ENCODE measurements around the gene ALDH5A1. TPM values are rescaled to one million over a fixed set of nuclear protein-coding genes. Genes with fewer than 3 reads are reported as not detected.

Gene ALDH5A1
- total and polyA plus RNA-seq, 11 donors = 3.0 to 35.5 (median 19.7) TPM

- ATAC-seq = no peak
- no peak overlapping the region for H3K27ac ChIP-seq
- H3K9me3 ChIP-seq = no peaks in the 10 kb centered on the region
- no peaks in the 10 kb centered on the region for H3K36me3 ChIP-seq
- no peak for DNase-seq
- intact Hi-C loops (cut with DNase I) = no loop called here
- H3K4me3 ChIP-seq = no peak overlapping the region
- TF ChIP-seq POLR2A (IDR thresholded peaks at IDR 0.05) = no peak
- TF ChIP-seq, protein P1, sequence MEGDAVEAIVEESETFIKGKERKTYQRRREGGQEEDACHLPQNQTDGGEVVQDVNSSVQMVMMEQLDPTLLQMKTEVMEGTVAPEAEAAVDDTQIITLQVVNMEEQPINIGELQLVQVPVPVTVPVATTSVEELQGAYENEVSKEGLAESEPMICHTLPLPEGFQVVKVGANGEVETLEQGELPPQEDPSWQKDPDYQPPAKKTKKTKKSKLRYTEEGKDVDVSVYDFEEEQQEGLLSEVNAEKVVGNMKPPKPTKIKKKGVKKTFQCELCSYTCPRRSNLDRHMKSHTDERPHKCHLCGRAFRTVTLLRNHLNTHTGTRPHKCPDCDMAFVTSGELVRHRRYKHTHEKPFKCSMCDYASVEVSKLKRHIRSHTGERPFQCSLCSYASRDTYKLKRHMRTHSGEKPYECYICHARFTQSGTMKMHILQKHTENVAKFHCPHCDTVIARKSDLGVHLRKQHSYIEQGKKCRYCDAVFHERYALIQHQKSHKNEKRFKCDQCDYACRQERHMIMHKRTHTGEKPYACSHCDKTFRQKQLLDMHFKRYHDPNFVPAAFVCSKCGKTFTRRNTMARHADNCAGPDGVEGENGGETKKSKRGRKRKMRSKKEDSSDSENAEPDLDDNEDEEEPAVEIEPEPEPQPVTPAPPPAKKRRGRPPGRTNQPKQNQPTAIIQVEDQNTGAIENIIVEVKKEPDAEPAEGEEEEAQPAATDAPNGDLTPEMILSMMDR (IDR thresholded peaks at IDR 0.05) = no peak
- WGBS, 4 donors = 82 to 100% (median 94%) methylated on average over 1 of the region's 1 CpG
- H3K4me1 ChIP-seq = peaks cover 0 to 7% (median 0%) of the 10 kb centered on the region in 12 donors
- H3K27me3 ChIP-seq = peaks cover 0 to 27% (median 4%) of the 10 kb centered on the region in 9 donors
Measured at GRCh38 chr6:24549158-24549557, 54.4 kb downstream of the ALDH5A1 start.

- ATAC-seq = no peak
- Histone ChIP-seq H3K4me3 (no peak overlapping the region), H3K4me1 (peaks cover 0 to 7% (median 0%) of the 10 kb centered on the region in 12 donors), H3K36me3 (no peaks in the 10 kb centered on the region), H3K9me3 (no peaks in the 10 kb centered on the region), H3K27me3 (peaks cover 0 to 27% (median 4%) of the 10 kb centered on the region in 9 donors), H3K27ac (no peak overlapping the region)
- TF ChIP-seq POLR2A (IDR thresholded peaks at IDR 0.05) = no peak
- TF ChIP-seq, protein P1 (IDR thresholded peaks at IDR 0.05) = no peak
- DNase-seq = no peak
- intact Hi-C loops (cut with DNase I) = no loop called here
- 85 to 90% (median 86%) methylated on average over 13 of the region's 13 CpGs for WGBS, 4 donors
Measured at GRCh38 chr6:24549674-24550353, 55.0 kb downstream of the ALDH5A1 start.

GRCh38 chr6:24551139-24551538 is 56.4 kb downstream of the ALDH5A1 start:
- WGBS, 4 donors = 92 to 96% (median 95%) methylated on average over 5 of the region's 5 CpGs

GRCh38 chr6:24554474-24554873 is 59.7 kb downstream of the ALDH5A1 start:
- H3K9me3 ChIP-seq = no peaks in the 10 kb centered on the region
- WGBS, 4 donors = 68 to 86% (median 80%) methylated on average over 1 of the region's 1 CpG
- DNase-seq (no peak), ATAC-seq (no peak)
- no peak for TF ChIP-seq POLR2A (IDR thresholded peaks at IDR 0.05)
- H3K4me3 ChIP-seq = no peak overlapping the region
- H3K4me1 ChIP-seq = no peaks in the 10 kb centered on the region
- no peaks in the 10 kb centered on the region for H3K27me3 ChIP-seq
- no peaks in the 10 kb centered on the region for H3K36me3 ChIP-seq
- intact Hi-C loops (cut with DNase I) = no loop called here
- no peak overlapping the region for H3K27ac ChIP-seq

More at GRCh38 chr6:24551139-24551538, 56.4 kb downstream of the ALDH5A1 start:
- H3K36me3 ChIP-seq = no peaks in the 10 kb centered on the region
- no peak for ATAC-seq
- peaks cover 0 to 23% (median 4%) of the 10 kb centered on the region in 9 donors for H3K27me3 ChIP-seq
- H3K4me3 ChIP-seq = no peak overlapping the region
- intact Hi-C loops (cut with DNase I) = no loop called here
- no peaks in the 10 kb centered on the region for H3K9me3 ChIP-seq
- H3K4me1 ChIP-seq = peaks cover 0 to 7% (median 0%) of the 10 kb centered on the region in 12 donors
- H3K27ac ChIP-seq = no peak overlapping the region
- no peak for DNase-seq
- TF ChIP-seq POLR2A (IDR thresholded peaks at IDR 0.05) = no peak
- TF ChIP-seq, protein P1 (IDR thresholded peaks at IDR 0.05) = no peak

DNA sequence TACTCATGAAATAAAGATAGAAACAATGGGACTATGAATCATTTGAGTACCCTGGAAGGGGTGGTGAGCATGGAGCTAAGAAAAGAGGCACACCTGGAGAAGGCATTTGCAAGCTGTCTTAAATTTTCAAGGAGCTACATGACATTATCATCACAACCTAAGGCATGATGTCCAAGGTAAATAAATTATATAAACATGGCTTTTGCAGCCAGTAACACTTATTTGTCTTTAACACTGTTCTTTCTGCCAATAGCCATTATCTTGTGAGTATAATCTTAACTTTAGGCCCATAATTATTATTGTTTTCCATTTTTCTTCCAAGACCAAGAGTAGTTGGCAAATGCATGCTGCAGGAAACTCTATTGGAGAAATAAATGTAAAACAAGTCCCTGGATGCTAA is 63.7 kb downstream of the ALDH5A1 start:
- intact Hi-C loops (cut with DNase I) = no loop called here
- Histone ChIP-seq H3K4me1 (no peaks in the 10 kb centered on the region), H3K27me3 (peaks cover 0 to 7% (median 0%) of the 10 kb centered on the region in 9 donors), H3K4me3 (no peak overlapping the region), H3K36me3 (no peaks in the 10 kb centered on the region), H3K27ac (no peak overlapping the region), H3K9me3 (no peaks in the 10 kb centered on the region)
- DNase-seq (no peak), ATAC-seq (no peak)
- TF ChIP-seq, protein P1 (IDR thresholded peaks at IDR 0.05) = no peak
- TF ChIP-seq POLR2A (IDR thresholded peaks at IDR 0.05) = no peak
